HL-60/S4 treated with phorbol 12-myristate 13-acetate at 8.2 ng/mL for 4 days and 3 days (cell line): Measurements from ENCODE around the gene EIPR1.

Source experiments
- in situ Hi-C: fragments of 300-500 bp; cut with MboI; formaldehyde crosslinking; loops from 2 replicates; pipeline ENCODE4 v1.15.0; 2022; ENCODE audit warnings: low sequenced_read_pairs

EIPR1 gene

GRCh38 chr2:3141696-3142095 lies 235.9 kb downstream of the EIPR1 start:
- in situ Hi-C loops: no loop called here

GRCh38 chr2:3139906-3140305 lies 237.7 kb downstream of the EIPR1 start:
- in situ Hi-C loops: no loop called here
